K562 (cell line): Measurements from ENCODE around the gene TMEM69. TPM values are rescaled to one million over a fixed set of nuclear protein-coding genes. Genes with fewer than 3 reads are reported as not detected.
A peak's percentile ranks its signal among the peaks of the same experiment; 100 is the strongest.

Source experiments
- ETV1 ChIP-seq: fragments of 450-650 bp; conservative IDR thresholded peaks from 2 replicates; pipeline ENCODE4 v1.6.1; 2016; ENCODE audit warnings: missing genetic modification characterization, control low read depth, low read depth, missing compliant biosample characterization
- FOS ChIP-seq: IDR thresholded peaks from 3 replicates; pipeline ENCODE4 v1.6.1; 2011; ENCODE audit not compliant: insufficient read length; ENCODE audit errors: extremely low read depth
- FOXK1 ChIP-seq: sonication (generic); formaldehyde crosslinking; IDR thresholded peaks from 2 replicates; pipeline ENCODE4 v1.8.0; 2022; ENCODE audit warnings: missing genetic modification reagents, mild to moderate bottlenecking, borderline replicate concordance
- HIVEP1 ChIP-seq: fragments of 250-450 bp; sonication (Bioruptor Pico); IDR thresholded peaks from 2 replicates; pipeline ENCODE4 v1.4.0; 2020; ENCODE audit warnings: mild to moderate bottlenecking
- JUNB ChIP-seq: fragments of 450-650 bp; formaldehyde crosslinking; conservative IDR thresholded peaks from 2 replicates; pipeline ENCODE4 v1.4.0; 2020; ENCODE audit warnings: mild to moderate bottlenecking
- POLR2AphosphoS5 ChIP-seq: IDR thresholded peaks from 2 replicates; pipeline ENCODE4 v1.6.1; 2011; ENCODE audit warnings: mild to moderate bottlenecking, low read depth, low read length, moderate library complexity; ENCODE audit not compliant: control insufficient read depth, insufficient read depth
- POLR2B ChIP-seq: fragments of 450-650 bp; IDR thresholded peaks from 2 replicates; pipeline ENCODE4 v1.6.1; 2018; ENCODE audit warnings: low read depth; ENCODE audit not compliant: partially characterized antibody
- RBM34 ChIP-seq: fragments of 200-400 bp; formaldehyde crosslinking; IDR thresholded peaks from 2 replicates; pipeline ENCODE4 v1.6.1; 2018; ENCODE audit warnings: low read length, borderline replicate concordance; ENCODE audit not compliant: insufficient read depth
- RBM39 ChIP-seq: fragments of 200-400 bp; formaldehyde crosslinking; optimal IDR thresholded peaks from 2 replicates; pipeline ENCODE3; 2018; ENCODE audit warnings: low read depth, low read length
- RFX7 ChIP-seq: fragments of 250-450 bp; sonication (Bioruptor Pico); IDR thresholded peaks from 2 replicates; pipeline ENCODE4 v1.5.1; 2021; ENCODE audit warnings: mild to moderate bottlenecking
- SIRT6 ChIP-seq: IDR thresholded peaks from one replicate; pipeline ENCODE4 v1.6.1; 2012; ENCODE audit warnings: low read depth, mild to moderate bottlenecking, control low read depth, inconsistent platforms, low read length, moderate library complexity
- SMARCE1 ChIP-seq: fragments of 450-650 bp; IDR thresholded peaks from 2 replicates; pipeline ENCODE4 v1.7.1; 2016; ENCODE audit warnings: mild to moderate bottlenecking
- STAT5A ChIP-seq: IDR thresholded peaks from 2 replicates; pipeline ENCODE4 v1.6.1; 2012; ENCODE audit warnings: low read length, inconsistent platforms, borderline replicate concordance
- TBL1XR1 ChIP-seq, 2 experiments: IDR thresholded peaks; 2 replicates each; pipeline ENCODE4 v1.6.1; 2012; ENCODE audit warnings: improper control_type of control experiment in 2 of 2, low read length in 2 of 2, mild to moderate bottlenecking in 1 of 2
- TFAM ChIP-seq: fragments of 250-450 bp; sonication (Bioruptor Pico); conservative IDR thresholded peaks from 2 replicates; pipeline ENCODE4 v1.5.0; 2021; ENCODE audit warnings: mild to moderate bottlenecking, moderate library complexity
- TSC22D4 ChIP-seq: fragments of 450-650 bp; IDR thresholded peaks from 2 replicates; pipeline ENCODE4 v1.6.1; 2016; ENCODE audit warnings: missing genetic modification characterization, missing biosample characterization, control low read depth
- ZEB2 ChIP-seq: fragments of 450-650 bp; IDR thresholded peaks from 2 replicates; pipeline ENCODE4 v1.6.1; 2016
- ZFX ChIP-seq: sonication (generic); formaldehyde crosslinking; IDR thresholded peaks from 2 replicates; pipeline ENCODE4 v1.8.0; 2022; ENCODE audit warnings: mild to moderate bottlenecking, missing genetic modification reagents, moderate library complexity
- ZNF324 ChIP-seq: fragments of 250-450 bp; sonication (Bioruptor Pico); IDR thresholded peaks from 2 replicates; pipeline ENCODE4 v1.4.0; 2020; ENCODE audit warnings: mild to moderate bottlenecking
- ZNF41 ChIP-seq: fragments of 250-450 bp; sonication (Bioruptor Pico); conservative IDR thresholded peaks from 2 replicates; pipeline ENCODE4 v1.4.0; 2020; ENCODE audit warnings: mild to moderate bottlenecking
- ZNF764 ChIP-seq: fragments of 250-450 bp; sonication (Bioruptor Pico); IDR thresholded peaks from 2 replicates; pipeline ENCODE4 v1.4.0; 2020; ENCODE audit warnings: low read depth, mild to moderate bottlenecking, moderate library complexity
- polyA plus RNA-seq, 8 experiments: library from polyadenylated mRNA; depleted of rRNA in 4 of 8; stranded (reverse) in 5 of 8; unstranded in 3 of 8; fragments of >200 nt; fragmentation: Nextera tagmentation in 2 of 8; fragmentation: Illumina TruSeq in 1 of 8; extraction: Ambion mirVana in 2 of 8; extraction: Trizol in 1 of 8; gene quantifications; 2 replicates each; pipeline versions ENCODE4 v1.2.1 to v1.2.3, GENCODE V29; 2011 to 2014; ENCODE audit warnings: inconsistent platforms in 1 of 8, missing spikeins in 1 of 8
- total RNA-seq, 7 experiments: library from RNA; depleted of rRNA in 6 of 7; stranded (reverse); fragments of >200 nt in 6 of 7; fragmentation: Illumina TruSeq in 2 of 7; extraction: Trizol in 2 of 7; gene quantifications; 2 replicates each; pipeline versions ENCODE4 v1.2.1 to v1.2.3, GENCODE V29; 2011 to 2021; ENCODE audit warnings: low replicate concordance in 1 of 7
- TF ChIP-seq, protein P1 (sequence below): fragments of 450-650 bp; IDR thresholded peaks from 2 replicates; pipeline ENCODE4 v1.6.1; 2017; ENCODE audit warnings: antibody characterized with exemption
- TF ChIP-seq, protein P2 (sequence below): fragments of 250-450 bp; sonication (Bioruptor Pico); IDR thresholded peaks from 2 replicates; pipeline ENCODE4 v1.5.0; 2021
- TF ChIP-seq, protein P3 (sequence below): fragments of 250-450 bp; sonication (Bioruptor Pico); IDR thresholded peaks from 2 replicates; pipeline ENCODE4 v1.6.1; 2021; ENCODE audit warnings: mild to moderate bottlenecking
- TF ChIP-seq, protein P4 (sequence below): sonication (generic); formaldehyde crosslinking; IDR thresholded peaks from 2 replicates; pipeline ENCODE4 v1.8.0; 2022; ENCODE audit warnings: mild to moderate bottlenecking, missing genetic modification reagents, borderline replicate concordance

TMEM69 gene
- total and polyA plus RNA-seq, 9 of the 15 experiments (the other 6 are each of a cell fraction or from before 2014, with no cell fraction given), result 47.3 to 248 (median 103) TPM

DNA sequence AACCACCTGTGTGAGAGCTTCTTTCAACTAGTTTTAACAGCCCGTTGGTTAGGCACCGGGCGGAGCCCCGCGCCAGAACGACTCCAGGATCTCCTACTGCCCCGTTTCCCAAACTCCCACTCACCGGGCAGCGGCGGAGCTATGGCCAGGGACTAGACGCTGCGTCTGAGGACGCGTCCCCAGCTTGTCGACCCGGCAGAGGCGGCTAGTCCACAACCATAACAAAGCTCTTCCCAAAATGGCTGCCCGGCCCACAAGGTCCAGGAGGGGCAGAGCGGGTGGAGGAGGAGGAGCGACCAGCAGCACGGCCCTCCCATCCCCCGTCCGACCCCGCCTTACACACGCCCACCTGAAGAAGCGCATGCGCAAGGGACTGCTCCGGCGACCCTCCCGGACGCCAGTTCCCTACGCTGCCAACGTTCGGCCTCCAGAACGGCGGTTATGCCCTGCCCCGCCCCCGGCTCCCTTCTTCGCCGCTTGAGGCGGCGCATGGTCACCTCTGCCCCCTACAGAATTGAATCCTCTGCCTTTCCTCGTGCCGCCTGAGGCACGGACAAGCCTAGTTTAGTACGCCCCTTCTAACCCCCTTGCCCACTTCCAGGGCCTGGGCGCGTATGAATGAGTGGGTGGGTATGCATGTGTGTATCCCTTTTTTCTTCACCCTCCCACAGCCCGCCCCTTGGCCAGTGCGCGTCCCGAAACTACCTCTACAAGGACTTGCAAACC is 1.5 kb upstream of the TMEM69 start, which contains the start of gene GPBP1L1 (continued):
- peak in 1 of 2 experiments; percentile 52; a peak in 2 of 4 replicates for TF ChIP-seq TBL1XR1 (IDR thresholded peaks at IDR 0.05; ENCODE audit: low read length in 2 of 2)
- no peak for TF ChIP-seq RFX7 (CRISPR knock-in tag)
- TF ChIP-seq, protein P1, sequence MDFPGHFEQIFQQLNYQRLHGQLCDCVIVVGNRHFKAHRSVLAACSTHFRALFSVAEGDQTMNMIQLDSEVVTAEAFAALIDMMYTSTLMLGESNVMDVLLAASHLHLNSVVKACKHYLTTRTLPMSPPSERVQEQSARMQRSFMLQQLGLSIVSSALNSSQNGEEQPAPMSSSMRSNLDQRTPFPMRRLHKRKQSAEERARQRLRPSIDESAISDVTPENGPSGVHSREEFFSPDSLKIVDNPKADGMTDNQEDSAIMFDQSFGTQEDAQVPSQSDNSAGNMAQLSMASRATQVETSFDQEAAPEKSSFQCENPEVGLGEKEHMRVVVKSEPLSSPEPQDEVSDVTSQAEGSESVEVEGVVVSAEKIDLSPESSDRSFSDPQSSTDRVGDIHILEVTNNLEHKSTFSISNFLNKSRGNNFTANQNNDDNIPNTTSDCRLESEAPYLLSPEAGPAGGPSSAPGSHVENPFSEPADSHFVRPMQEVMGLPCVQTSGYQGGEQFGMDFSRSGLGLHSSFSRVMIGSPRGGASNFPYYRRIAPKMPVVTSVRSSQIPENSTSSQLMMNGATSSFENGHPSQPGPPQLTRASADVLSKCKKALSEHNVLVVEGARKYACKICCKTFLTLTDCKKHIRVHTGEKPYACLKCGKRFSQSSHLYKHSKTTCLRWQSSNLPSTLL, result no peak
- TF ChIP-seq, protein P2, sequence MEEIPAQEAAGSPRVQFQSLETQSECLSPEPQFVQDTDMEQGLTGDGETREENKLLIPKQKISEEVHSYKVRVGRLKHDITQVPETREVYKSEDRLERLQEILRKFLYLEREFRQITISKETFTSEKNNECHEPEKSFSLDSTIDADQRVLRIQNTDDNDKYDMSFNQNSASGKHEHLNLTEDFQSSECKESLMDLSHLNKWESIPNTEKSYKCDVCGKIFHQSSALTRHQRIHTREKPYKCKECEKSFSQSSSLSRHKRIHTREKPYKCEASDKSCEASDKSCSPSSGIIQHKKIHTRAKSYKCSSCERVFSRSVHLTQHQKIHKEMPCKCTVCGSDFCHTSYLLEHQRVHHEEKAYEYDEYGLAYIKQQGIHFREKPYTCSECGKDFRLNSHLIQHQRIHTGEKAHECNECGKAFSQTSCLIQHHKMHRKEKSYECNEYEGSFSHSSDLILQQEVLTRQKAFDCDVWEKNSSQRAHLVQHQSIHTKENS, result no peak
- TF ChIP-seq SMARCE1, result no peak
- no peak for TF ChIP-seq TFAM (CRISPR knock-in tag)
- TF ChIP-seq RBM34, result no peak
- peak; percentile 77; the same call in 1 of the 2 replicates for TF ChIP-seq ZNF41
- TF ChIP-seq SIRT6, result peak; percentile 88
- TF ChIP-seq ZEB2, result no peak; the same call in 1 of the 2 replicates
- no peak for TF ChIP-seq ETV1
- peak; percentile 90 for TF ChIP-seq POLR2AphosphoS5
- TF ChIP-seq ZNF324, result no peak
- TF ChIP-seq POLR2B, result peak; percentile 87
- TF ChIP-seq ZNF764 (CRISPR knock-in tag), result peak; percentile 29; the same call in 1 of the 2 replicates
- no peak for TF ChIP-seq HIVEP1 (CRISPR knock-in tag)
- TF ChIP-seq, protein P3, sequence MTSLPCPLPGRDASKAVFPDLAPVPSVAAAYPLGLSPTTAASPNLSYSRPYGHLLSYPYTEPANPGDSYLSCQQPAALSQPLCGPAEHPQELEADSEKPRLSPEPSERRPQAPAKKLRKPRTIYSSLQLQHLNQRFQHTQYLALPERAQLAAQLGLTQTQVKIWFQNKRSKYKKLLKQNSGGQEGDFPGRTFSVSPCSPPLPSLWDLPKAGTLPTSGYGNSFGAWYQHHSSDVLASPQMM (CRISPR knock-in tag), result no peak
- no peak for TF ChIP-seq STAT5A
- TF ChIP-seq RBM39, result no peak
- TF ChIP-seq TSC22D4 (tag), result no peak
- TF ChIP-seq FOS, result no peak
- no peak for TF ChIP-seq JUNB (CRISPR knock-in tag)
- no peak for TF ChIP-seq ZFX
- TF ChIP-seq, protein P4, sequence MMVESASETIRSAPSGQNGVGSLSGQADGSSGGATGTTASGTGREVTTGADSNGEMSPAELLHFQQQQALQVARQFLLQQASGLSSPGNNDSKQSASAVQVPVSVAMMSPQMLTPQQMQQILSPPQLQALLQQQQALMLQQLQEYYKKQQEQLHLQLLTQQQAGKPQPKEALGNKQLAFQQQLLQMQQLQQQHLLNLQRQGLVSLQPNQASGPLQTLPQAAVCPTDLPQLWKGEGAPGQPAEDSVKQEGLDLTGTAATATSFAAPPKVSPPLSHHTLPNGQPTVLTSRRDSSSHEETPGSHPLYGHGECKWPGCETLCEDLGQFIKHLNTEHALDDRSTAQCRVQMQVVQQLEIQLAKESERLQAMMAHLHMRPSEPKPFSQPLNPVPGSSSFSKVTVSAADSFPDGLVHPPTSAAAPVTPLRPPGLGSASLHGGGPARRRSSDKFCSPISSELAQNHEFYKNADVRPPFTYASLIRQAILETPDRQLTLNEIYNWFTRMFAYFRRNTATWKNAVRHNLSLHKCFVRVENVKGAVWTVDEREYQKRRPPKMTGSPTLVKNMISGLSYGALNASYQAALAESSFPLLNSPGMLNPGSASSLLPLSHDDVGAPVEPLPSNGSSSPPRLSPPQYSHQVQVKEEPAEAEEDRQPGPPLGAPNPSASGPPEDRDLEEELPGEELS (CRISPR knock-in tag), result no peak
- peak; percentile 61; the same call in 1 of the 2 replicates for TF ChIP-seq FOXK1
